SU-DHL-6 (cell line): Measurements from ENCODE around the gene VEGFC.

Experiments used
- CTCF ChIP-seq: fragments of 200-600 bp; sonication (generic); IDR thresholded peaks from one replicate; pipeline ENCODE4 v1.5.1; 2017; ENCODE audit warnings: antibody characterized with exemption, mild to moderate bottlenecking, low read length, moderate library complexity; ENCODE audit not compliant: insufficient read depth, poor library complexity, severe bottlenecking
- EZH2phosphoT487 ChIP-seq: fragments of 200-600 bp; sonication (generic), shearing (Covaris generic); conservative IDR thresholded peaks from 2 replicates; pipeline ENCODE4 v1.6.1; 2018; ENCODE audit warnings: mild to moderate bottlenecking, antibody characterized with exemption, low read length, moderate library complexity, mixed read lengths

- TF ChIP-seq CTCF (no peak), EZH2phosphoT487 (no peak)
Observed at GRCh38 chr4:176838601-176839433, 46.1 kb upstream of the VEGFC start.
